GM21528 (cell line): ENCODE data around the gene EVA1A.

ENCODE experiments used
- ATAC-seq: cut with Tn5 transposase; IDR thresholded peaks from one replicate; pipeline ENCODE4 v1.9.1; 2021; ENCODE audit warnings: mild to moderate bottlenecking, moderate library complexity; ENCODE audit not compliant: unreplicated experiment, low FRiP score

The EVA1A gene, protein sequence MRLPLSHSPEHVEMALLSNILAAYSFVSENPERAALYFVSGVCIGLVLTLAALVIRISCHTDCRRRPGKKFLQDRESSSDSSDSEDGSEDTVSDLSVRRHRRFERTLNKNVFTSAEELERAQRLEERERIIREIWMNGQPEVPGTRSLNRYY

DNA sequence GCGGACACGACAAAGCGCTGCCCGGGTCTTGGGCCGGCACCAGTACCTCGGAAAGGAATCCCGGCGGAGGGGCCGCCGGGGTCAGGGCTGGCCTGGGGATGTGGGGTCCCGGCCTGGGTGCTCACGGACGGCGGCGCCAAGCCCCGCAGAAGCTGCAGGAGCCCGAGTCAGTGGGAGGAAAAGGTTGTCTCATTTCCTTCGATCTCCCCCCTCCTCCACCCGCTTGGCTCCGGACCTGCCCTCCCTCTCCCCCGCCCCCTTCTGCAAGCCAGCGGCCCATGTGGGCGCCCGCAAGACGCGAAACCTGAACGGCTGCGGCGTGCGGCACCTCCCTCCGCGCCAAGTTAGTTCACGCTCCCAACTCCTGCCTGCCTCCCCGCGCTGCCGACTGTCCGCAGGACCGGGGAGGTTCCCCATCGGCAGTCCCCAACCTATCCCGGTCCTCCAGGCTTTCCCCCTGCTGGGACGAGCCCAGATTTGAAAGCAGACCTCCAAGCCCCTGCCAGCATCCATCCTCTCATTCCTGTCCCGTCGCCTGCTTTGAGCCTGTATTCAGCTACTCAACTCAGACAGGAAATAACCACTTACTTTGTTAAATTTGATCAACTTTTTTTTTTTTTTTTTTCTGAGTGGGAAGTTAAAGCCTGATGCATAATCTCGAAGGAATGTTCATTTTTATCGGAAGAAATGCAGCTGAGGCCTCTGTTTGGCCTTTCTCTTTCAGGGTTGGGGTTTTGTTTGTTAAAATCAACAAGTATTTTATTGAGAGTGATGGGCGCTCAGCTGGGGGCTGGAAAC lies at the start of gene EVA1A:
Gene EVA1A (minus strand): TSS at position 172 of the 798 bp plus-strand sequence. CDS start 42,799 bp downstream, outside the sequence.
- peak; percentile 41 for ATAC-seq

DNA sequence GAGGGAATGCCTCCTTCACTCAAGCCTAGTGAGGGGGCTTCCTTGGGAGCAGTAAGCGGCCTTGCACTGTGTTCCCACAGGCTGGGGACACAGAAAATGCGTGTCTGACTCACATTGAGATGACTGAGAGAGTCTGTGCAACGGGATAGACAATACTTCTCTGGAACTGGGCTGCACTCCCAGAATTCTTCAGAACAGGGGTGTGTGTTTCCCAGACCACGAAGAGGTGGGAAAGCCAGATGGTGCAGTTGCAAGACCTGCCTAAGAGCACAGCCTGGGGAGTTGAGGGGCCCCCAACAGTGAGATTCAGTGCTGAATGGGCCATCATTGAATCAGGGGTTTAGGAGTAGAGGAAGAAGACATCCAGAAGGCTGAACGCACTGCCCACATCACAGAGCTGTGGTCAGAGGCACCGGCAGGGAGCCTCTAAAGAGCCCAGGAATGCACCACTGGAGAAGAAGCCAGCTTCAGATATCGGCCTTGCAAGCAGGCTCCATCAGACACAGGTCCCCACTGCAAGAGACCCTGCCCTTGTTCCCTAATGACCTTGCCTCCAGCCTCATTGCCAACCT lies 49.3 kb upstream of the EVA1A start:
- no peak for ATAC-seq

DNA sequence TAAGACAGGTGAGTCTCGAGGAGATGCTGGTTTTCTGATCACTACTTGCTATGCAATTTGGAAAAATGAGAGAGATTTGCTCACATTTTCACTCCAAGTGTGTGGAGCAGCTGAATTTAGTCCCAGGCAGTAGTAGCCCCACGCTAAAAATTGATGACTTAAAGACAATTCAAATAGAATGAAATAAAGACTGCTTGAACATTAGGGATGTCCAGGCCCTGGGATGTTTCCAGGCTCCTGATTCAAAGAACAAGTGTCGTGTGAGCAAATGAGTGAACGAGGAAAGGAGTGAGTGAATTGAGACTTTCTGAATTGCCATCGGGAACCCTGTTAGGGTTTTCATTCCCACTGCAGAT lies 48.6 kb upstream of the EVA1A start:
- ATAC-seq: no peak

DNA sequence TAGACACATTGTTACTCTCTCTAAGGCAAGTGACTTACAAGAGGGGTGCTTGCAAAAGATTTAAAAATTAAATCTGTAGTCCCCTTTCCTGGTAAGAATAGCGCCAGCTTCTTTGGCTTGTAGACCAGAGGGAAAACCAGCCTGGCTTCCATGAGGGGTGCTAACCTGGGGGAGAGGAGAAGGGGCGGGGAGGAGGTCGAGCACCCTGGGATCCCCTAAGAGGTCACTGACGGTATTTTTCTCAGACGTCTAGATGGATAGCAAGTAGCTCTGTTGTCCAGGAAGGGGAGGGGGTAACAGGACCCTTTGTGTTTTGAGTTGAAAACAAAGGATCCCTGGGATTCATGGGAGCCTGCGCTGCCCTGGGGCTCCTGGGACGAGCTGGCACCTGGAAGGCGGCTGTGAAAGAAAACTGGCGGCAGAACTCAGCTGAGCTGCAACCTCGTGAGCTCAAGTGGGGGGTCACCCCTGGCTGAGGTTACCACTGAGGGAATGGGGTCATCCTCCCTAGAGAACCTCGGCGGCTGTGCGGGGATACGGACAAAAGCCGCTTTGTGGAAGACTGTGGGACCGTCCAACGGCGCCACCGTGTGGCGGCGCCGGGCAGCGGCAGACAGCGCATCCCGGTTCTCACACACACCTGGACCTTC lies 48.1 kb upstream of the EVA1A start:
- ATAC-seq: peak; percentile 75

DNA sequence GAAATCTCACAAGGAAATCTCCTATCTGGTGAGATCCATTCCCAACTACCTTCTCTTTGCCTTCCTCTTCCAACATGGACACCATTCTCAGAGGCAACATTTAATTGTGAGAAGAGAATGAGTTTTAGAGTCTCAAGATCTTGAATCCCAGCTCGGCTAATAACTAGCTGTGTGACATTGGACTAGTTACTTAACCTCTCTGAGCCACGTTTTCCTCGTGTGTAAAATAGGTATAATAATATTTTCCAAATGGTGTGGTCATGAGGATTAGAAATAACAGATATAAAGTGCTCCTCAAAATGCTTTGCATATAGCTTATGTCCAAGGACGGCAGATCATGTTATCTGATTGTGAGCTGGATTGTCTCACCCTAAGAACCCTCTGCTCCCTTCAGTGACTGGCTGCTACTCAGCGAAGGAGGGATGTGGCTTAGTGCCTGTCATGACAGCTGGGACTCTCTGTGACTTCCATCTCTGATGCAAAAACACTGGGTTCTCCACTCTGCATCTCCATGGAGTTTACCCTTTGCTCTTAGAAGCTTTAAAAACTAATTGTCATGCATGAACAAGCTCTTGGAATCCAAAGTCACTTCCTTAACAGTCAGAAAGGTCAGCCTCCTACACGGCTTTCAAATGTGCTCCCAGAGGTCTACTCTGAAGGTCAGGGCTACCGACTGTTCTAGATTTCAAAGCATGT lies 47.4 kb upstream of the EVA1A start:
- no peak for ATAC-seq

DNA sequence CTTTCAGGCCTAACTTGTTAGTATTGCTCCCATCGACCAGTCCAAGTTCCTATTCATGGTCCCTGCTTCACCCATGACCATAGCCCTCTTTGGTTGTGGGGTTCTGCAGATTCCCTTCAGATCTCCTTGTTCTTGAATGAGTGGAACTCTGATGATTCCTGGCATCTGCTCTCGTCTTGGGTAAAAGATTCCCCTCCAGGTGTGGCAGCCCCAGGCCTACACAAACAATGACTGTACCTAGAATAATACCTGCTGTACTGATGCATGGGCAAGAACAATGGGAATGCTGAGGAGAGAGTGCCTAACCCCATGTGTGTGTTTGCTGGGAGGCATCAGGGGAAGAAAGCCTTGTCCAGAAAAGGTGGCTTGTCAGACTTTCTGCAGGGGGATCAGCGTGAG lies 46.7 kb upstream of the EVA1A start:
- no peak for ATAC-seq

DNA sequence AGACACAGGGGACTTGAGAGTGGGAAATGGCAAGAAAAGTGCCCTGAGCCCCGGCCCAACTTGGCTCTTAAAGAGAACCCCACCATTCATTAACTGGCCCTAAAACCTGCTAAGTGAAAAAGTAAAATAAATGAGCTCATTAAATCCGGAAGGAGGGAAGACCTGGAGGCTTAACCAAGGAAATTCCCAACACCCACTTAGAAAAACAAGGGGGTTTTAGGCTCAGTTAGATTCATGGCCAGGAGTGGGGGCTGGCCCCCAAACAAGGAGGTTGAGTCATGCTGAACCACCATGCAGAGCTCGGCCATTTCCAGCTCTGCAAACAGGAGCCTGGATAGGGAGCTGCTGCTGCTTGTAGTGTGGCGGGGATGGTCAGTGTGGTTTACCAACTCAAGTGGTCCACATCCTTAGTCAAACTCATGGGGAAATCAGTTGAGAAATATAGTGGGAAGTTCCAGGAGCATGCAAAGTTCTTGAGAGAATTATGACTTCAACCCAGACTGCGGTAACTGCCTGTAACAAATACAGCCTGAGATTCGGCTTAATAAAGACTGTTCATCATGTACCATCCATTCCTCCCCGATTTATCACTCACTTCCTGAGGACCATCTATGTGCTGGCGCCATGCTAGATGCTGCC lies 46.1 kb upstream of the EVA1A start:
- no peak for ATAC-seq

DNA sequence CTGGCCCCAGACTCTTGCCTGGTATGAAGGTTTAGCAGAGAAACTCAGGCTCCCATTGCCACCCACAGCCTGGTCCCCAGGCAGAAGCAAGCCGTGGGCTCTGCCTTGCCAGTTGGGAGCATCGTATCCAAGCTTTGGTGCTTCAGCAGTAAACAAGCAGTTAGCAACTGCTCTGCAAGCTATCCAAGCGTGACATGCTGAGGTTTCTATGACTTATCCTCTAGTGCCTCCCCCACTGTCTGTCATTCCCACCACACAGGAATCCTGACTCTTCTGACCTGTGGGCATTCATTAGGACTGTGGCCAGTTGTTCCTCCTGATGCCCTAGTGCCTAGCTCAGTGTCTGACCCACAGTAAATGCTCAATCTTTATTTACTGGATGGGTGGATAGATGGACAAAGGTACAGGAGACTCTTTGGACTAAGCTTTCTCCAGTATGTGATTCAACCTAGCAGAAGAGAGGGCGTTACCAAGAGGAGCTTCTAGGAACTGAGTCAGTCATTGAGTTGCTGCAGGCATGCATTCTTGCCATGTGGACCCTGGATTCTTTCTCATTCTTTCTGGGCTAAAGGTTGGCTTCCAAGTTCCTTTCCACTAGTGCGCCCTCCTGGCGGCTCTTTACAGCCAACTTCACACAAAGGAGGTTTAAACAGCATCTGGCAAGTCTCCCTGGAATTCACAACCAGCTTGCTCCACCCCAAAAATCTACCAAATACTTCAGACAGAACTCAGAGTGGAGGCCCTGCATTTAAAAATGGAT lies 45.2 kb upstream of the EVA1A start:
- ATAC-seq: no peak

DNA sequence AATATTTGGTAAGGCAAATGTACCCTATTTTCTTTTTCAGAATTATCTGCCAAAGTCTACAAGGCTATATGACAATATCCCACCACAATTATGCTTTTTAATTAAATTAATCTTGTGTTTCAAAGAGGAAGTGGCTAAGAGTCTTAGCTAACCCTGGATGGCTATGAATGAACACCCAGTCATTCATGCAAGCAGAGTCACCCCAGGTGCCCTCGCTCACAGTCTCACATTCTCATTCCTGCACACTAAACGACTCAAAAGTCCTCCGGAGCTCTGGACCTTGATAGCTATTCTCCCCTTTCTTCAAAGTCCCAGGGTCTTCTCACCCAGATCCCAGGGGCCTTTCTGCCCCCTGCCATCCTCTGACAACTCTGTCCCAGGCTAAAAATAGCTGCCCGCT lies 43.7 kb upstream of the EVA1A start:
- no peak for ATAC-seq

DNA sequence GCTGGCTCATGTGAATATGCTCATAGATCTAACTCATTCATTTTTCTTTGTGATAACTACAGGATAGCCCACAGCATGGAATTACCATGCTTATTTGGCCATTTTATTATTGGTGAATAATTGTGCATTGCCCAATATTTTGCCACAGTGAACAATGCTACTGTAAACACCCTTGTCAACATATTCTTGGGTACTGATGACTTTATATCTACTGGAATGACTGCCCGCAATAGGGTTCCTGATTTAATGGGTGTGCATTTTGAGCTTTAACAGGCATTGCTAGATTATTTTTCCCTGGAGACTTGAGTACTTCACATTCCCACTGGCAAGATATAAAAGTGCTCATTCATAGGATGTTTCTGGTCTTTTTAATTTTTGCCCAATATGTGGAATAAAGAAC lies 42.7 kb upstream of the EVA1A start:
- ATAC-seq: no peak

DNA sequence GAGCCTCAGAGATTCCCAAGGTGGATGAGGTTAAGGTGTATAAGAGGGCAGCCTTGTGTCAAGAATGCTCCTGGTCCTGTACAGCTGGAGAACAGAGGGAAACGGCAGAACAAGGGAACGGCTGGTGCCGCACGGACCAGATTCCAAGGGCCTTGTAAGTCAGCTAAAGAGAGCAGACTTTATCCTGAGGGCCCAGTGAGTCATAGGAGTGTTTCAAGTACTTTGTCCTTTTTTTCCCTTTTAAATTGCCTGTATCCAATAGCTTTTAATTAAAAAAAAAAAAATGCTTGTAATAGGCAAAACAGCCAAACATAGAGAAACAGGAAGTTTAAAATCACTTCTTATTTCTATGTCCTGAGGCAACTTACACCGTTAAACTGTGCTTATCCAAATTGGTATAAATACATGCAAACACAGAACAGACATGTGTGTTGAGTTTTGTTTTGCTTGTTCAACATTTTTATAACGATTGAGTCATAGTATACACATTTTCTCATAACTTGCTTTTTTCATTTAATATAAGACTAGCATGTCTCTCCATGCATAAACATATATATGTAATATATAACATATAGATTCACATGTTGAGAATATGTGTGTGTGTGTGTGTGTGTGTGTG lies 42.1 kb upstream of the EVA1A start:
- no peak for ATAC-seq

DNA sequence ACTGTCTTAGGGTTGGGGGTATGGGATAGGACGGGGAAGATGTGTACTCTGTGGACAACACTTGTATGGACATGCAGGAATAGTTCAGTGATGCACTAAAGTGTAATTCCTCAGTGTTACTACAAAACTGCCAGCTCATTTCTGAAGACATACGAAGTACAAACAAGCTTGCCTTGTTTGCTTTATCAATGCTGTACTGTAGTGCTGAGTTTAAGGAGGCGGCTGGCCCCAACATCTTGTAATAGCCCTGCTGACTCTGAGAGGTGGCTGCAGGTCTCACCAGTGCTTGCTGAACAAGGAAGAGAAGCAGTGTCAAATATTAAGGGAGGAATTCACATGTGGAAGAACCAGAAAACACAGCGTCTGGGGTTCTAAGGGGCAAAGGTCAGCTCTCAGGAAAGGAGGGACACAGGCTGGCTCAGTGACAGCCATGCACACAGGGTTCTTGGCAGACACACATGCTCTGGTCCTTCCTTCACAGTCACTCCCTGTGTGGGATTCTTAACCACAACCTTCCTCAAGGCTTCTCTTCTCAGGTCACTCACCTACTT lies 39.8 kb upstream of the EVA1A start:
- ATAC-seq: no peak

DNA sequence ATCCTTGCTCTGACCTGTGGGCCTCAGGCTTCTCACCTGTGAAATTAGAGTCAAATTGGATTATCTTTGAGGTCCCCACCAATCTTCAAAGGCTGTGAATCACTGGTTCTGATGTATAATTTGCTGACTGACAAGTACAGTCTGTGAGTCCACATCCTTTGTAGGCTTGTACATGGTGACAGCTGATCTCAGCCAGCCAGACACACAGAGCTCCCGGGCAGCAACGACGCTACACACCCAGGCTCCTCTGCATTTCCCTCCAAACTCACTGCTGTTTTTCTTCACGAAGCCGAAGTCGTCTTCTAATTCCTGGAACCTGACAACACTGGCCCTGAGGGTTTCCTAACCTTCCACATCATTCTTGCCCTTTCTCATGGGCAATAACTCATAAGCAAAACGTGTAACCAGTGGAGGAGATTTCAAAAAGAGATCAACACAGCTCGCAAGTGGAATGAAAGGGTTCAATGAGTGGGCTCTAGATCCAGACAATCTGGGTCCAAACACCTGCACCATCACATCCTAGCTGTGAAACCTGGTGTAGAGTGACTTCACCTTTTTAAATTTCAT lies 37.9 kb upstream of the EVA1A start:
- no peak for ATAC-seq

DNA sequence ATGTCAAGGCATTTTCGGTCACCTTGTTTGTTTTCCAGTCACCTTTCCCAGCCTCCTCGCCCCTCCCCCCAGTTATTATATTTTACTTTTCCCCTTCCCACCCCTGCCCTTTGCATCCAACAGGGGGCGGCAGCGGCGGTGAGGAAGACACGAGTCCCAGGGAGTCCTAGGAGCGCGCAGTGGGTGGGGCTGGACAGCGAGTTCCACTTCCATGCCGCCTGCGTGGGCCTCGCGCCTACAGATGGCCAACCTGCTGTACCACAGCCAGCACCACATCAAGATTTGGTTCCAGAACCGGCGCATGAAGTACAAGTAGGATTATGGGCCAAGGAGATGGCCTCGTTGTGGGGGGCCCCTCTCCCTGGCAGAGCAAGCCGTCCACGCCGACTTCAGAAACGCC lies 37.2 kb upstream of the EVA1A start:
- ATAC-seq: no peak

DNA sequence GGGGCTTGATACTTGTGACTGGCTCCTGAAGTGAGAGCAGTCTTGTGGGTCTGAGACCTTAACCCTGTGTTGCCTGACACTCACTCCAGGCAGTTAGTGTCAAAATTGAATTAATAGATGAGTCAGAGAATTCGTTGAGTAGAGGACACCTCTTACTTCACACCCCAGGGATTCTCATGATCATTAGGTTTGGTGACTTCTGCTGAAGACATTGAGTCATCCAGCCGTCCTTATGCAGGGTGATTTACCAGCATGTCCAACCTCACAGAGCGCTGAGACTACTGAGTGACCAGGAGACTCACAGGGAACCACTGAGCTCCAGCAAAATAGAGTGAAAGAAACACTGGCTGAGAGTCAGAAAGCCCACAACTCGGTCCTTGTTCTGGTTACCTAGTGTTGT lies 36.0 kb upstream of the EVA1A start:
- no peak for ATAC-seq

DNA sequence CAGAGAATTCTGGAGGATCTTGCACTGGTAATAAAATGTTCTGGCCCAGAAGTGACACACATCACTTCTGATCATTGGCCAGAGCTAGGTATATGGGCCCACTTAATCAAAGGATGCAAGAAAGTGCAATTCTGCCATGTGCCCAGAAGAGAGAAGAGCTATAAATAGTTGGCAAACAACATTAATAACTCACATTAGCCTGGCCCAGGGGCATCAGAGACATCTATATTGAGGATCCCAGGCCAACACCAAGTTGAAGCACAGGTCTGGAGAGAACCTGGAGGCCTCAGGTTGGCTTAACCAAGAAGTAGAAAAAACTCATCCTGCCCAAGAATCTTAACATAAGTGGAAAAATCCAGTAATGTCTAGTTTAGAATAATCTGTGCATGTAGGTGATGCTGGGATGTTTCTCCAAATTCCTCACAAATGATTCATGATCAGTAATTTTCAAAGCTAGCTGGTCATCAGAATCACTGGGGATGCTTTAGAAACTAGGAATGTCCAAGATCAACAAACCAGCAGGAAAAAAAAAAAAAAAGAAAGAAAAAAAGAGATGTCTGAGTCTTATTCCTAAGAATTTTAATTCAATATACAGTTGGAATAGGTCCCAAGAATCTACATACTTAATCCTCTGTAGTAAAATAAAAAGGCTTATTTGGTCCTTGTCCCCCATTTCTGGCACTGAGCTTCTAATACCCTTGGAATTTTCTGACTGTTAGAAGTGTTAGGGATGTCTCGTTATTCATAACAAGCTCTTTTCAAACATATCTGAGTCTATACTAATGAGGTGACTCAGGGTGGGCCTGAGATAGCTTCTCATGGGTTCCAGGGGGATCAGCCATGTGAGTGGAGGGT lies 35.0 kb upstream of the EVA1A start:
- ATAC-seq: no peak

DNA sequence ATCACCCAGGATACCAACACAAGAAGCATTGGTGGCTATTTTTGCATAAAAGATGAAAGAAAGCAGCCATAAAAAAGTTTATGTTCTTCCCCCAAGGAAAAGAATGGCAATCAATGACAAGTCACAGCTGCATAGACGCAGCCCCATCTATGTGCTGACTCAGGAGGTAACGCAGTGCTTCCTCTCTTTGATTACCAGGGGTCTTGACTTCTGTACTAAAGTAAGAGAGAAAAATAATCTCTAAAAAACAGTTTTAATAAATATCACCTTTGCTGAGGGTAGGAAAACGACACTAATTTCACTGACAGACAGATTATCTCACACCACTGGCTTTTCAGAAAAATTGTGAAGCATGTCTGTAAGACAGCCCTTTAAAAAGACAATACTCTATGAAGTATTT lies 33.9 kb upstream of the EVA1A start:
- no peak for ATAC-seq

DNA sequence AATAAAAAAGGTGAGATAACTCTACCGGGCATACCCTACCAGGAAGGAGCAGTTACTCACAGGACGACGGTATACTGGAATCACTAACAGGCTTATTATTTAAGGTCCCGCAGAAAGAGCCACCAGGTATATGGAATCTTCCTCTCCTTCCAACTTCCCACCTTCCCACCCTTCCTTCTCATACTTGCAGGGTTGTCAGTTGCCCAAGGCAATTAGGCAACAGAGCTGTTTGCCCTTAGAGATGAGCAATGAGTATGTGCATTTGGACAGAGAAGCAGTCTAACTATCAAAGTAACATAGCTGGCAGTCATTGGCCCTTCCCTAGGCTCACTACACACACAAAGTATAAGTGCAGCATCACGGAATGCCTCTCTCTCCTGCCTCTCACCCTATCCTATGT lies 32.1 kb upstream of the EVA1A start:
- ATAC-seq: no peak
